ENCODE results near the gene KANSL1. TPM values are rescaled to one million over a fixed set of nuclear protein-coding genes. Genes with fewer than 3 reads are reported as not detected.

KANSL1 gene
- total RNA-seq, 1 donor from 2014 or later: 78.5 TPM

DNA sequence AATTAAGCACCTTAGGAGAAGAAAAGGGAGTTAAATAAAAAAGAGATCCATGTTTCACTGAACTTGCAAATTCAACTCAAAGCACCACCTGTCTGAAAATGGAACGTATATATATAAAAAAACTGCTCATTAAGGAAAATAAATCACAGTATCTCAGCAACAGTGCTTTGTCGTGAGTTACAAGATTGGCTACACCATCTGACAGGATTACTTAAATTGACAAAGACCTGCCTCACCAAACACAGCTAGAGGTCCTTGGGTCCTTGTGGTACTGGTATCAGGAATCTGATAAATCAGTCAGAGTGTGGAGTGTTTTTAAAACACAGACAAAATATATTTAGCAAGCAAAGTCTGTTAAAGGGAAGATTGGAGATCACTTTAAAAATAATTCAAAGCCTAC, 63.9 kb downstream of the KANSL1 start:
- no peaks in the 10 kb centered on the region for H3K9me3 ChIP-seq
- H3K27me3 ChIP-seq (ENCODE audit: low read depth): no peaks in the 10 kb centered on the region
- H3K36me3 ChIP-seq: no peaks in the 10 kb centered on the region
- no peak overlapping the region for H3K27ac ChIP-seq
- H3K4me3 ChIP-seq: no peak overlapping the region
- peaks cover 64% of the 10 kb centered on the region for H3K4me1 ChIP-seq
- intact Hi-C loops (cut with DNase I): no loop called here
- no peak for ATAC-seq
- TF ChIP-seq CTCF (IDR thresholded peaks at IDR 0.05): no peak
- no peak for DNase-seq

- Histone ChIP-seq H3K36me3 (no peaks in the 10 kb centered on the region), H3K4me1 (peaks cover 72% of the 10 kb centered on the region), H3K27ac (no peak overlapping the region), H3K9me3 (no peaks in the 10 kb centered on the region), H3K27me3 (ENCODE audit: low read depth) (no peaks in the 10 kb centered on the region), H3K4me3 (no peak overlapping the region)
- intact Hi-C loops (cut with DNase I): no loop called here
- TF ChIP-seq CTCF (IDR thresholded peaks at IDR 0.05): no peak
- DNase-seq (no peak), ATAC-seq (no peak)
These were observed 64.8 kb downstream of the KANSL1 start for GRCh38 chr17:46128453-46128852.

GRCh38 chr17:46127524-46127923, 65.7 kb downstream of the KANSL1 start:
- no peak for TF ChIP-seq CTCF (IDR thresholded peaks at IDR 0.05)
- no peak overlapping the region for H3K4me3 ChIP-seq
- H3K27ac ChIP-seq: no peak overlapping the region
- intact Hi-C loops (cut with DNase I): no loop called here
- no peaks in the 10 kb centered on the region for H3K36me3 ChIP-seq
- ATAC-seq (no peak), DNase-seq (no peak)
- H3K4me1 ChIP-seq: peaks cover 76% of the 10 kb centered on the region
- H3K9me3 ChIP-seq: no peaks in the 10 kb centered on the region
- no peaks in the 10 kb centered on the region for H3K27me3 ChIP-seq (ENCODE audit: low read depth)

- no peak for DNase-seq
- peaks cover 78% of the 10 kb centered on the region for H3K4me1 ChIP-seq
These were observed 66.4 kb downstream of the KANSL1 start for GRCh38 chr17:46126840-46127239.

DNA sequence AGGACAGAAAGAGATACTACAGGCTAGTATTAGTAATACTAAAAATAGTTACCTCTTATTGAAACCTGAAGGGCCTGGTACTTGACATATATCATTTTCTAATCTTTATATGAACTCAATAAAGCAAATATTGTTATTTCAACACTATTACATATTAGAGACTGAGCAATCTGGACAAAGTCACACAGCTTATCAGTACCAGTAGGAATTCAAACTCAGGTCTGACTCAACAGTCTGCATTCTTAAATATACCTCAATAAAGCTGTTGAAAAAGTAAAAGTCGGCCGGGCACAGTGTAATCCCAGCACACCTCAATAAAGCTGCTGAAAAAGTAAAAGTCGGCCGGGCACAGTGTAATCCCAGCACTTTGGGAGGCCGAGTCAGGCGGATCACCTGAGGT, 67.4 kb downstream of the KANSL1 start:
- TF ChIP-seq CTCF (IDR thresholded peaks at IDR 0.05): no peak
- Histone ChIP-seq H3K27me3 (ENCODE audit: low read depth) (no peaks in the 10 kb centered on the region), H3K36me3 (no peaks in the 10 kb centered on the region), H3K4me1 (peaks cover 79% of the 10 kb centered on the region), H3K4me3 (no peak overlapping the region), H3K27ac (no peak overlapping the region), H3K9me3 (no peaks in the 10 kb centered on the region)
- DNase-seq (no peak), ATAC-seq (peak in 1 of 2 donors; percentile 74)
- intact Hi-C loops (cut with DNase I): no loop called here

More at GRCh38 chr17:46126840-46127239, 66.4 kb downstream of the KANSL1 start:
- H3K9me3 ChIP-seq: no peaks in the 10 kb centered on the region
- H3K27me3 ChIP-seq (ENCODE audit: low read depth): no peaks in the 10 kb centered on the region
- intact Hi-C loops (cut with DNase I): no loop called here
- no peak overlapping the region for H3K27ac ChIP-seq
- no peak overlapping the region for H3K4me3 ChIP-seq
- no peaks in the 10 kb centered on the region for H3K36me3 ChIP-seq
- ATAC-seq: no peak
- no peak for TF ChIP-seq CTCF (IDR thresholded peaks at IDR 0.05)
